Activated T-cell treated with anti-CD3 and anti-CD28 coated beads for 24 hours (primary cell): ENCODE data around the gene PERCC1.
"Not testable (repeated sequence)": the region's sequence is repeated elsewhere in the genome, so short reads cannot be mapped to it uniquely, and the experiment has no call there.

Experiments
- DNase-seq: peaks from one replicate; pipeline ENCODE4 v3.0.0-alpha.2; 2020; ENCODE audit warnings: low read depth

Gene PERCC1

GRCh38 chr16:1434644-1435592 lies 4.0 kb downstream of the PERCC1 start:
- no peak for DNase-seq

- DNase-seq = no peak
Observed at GRCh38 chr16:1435921-1436697, 5.2 kb downstream of the PERCC1 start.

GRCh38 chr16:1436731-1437355 lies 6.0 kb downstream of the PERCC1 start:
- DNase-seq = no peak

GRCh38 chr16:1437606-1438005 lies 6.7 kb downstream of the PERCC1 start:
- no peak for DNase-seq

GRCh38 chr16:1438229-1439057 lies 7.6 kb downstream of the PERCC1 start:
- no peak for DNase-seq

GRCh38 chr16:1439058-1439698 lies 8.3 kb downstream of the PERCC1 start:
- DNase-seq = no peak

- not testable (repeated sequence) for DNase-seq
Observed at GRCh38 chr16:1439699-1440074, 8.8 kb downstream of the PERCC1 start.

GRCh38 chr16:1441391-1441829 lies 10.5 kb downstream of the PERCC1 start:
- DNase-seq = no peak

GRCh38 chr16:1442697-1443096 lies 11.8 kb downstream of the PERCC1 start:
- no peak for DNase-seq

GRCh38 chr16:1443403-1443973 lies 12.6 kb downstream of the PERCC1 start:
- DNase-seq = no peak

GRCh38 chr16:1443980-1444729 lies 13.3 kb downstream of the PERCC1 start, which contains the start of gene CCDC154:
TSS of gene CCDC154 (minus strand) at chr16:1444556. CDS start at chr16:1444322, 234 bp downstream.
- no peak for DNase-seq

- DNase-seq = no peak
Observed at GRCh38 chr16:1444730-1445517, 14.0 kb downstream of the PERCC1 start.

- no peak for DNase-seq
Observed at GRCh38 chr16:1445518-1446203, 14.8 kb downstream of the PERCC1 start.

GRCh38 chr16:1446296-1447080 lies 15.6 kb downstream of the PERCC1 start:
- no peak for DNase-seq

- no peak for DNase-seq
Observed at GRCh38 chr16:1447965-1448364, 17.1 kb downstream of the PERCC1 start.

GRCh38 chr16:1448536-1449116 lies 17.7 kb downstream of the PERCC1 start:
- no peak for DNase-seq

- DNase-seq = no peak
Observed at GRCh38 chr16:1449201-1449788, 18.4 kb downstream of the PERCC1 start.
